GM06990 (cell line): Measurements from ENCODE around the gene RFX8.
A peak's percentile ranks its signal among the peaks of the same experiment; 100 is the strongest.

Experiments used
- DNase-seq: peaks from one replicate; pipeline ENCODE4 v3.0.0-alpha.2; 2011; ENCODE audit not compliant: insufficient read length; ENCODE audit errors: extremely low read depth
- H3K27me3 ChIP-seq: replicated peaks from 2 replicates; pipeline ENCODE4 v1.6.0; 2011; ENCODE audit warnings: low read length; ENCODE audit not compliant: control insufficient read depth, insufficient read depth
- H3K36me3 ChIP-seq: 2 replicates; pipeline ENCODE4 v1.5.1; 2011; ENCODE audit warnings: low read length; ENCODE audit not compliant: control insufficient read depth, insufficient read depth
- H3K4me3 ChIP-seq: replicated peaks from 2 replicates; pipeline ENCODE4 v1.5.1; 2011; ENCODE audit warnings: low read depth, mild to moderate bottlenecking, control low read depth, low read length
- TF ChIP-seq, protein P1 (sequence below): IDR thresholded peaks from 2 replicates; pipeline ENCODE4 v1.5.1; 2011; ENCODE audit warnings: low read length, control low read depth, mild to moderate bottlenecking, inconsistent platforms; ENCODE audit not compliant: insufficient read depth, poor library complexity, severe bottlenecking

The RFX8 gene

DNA sequence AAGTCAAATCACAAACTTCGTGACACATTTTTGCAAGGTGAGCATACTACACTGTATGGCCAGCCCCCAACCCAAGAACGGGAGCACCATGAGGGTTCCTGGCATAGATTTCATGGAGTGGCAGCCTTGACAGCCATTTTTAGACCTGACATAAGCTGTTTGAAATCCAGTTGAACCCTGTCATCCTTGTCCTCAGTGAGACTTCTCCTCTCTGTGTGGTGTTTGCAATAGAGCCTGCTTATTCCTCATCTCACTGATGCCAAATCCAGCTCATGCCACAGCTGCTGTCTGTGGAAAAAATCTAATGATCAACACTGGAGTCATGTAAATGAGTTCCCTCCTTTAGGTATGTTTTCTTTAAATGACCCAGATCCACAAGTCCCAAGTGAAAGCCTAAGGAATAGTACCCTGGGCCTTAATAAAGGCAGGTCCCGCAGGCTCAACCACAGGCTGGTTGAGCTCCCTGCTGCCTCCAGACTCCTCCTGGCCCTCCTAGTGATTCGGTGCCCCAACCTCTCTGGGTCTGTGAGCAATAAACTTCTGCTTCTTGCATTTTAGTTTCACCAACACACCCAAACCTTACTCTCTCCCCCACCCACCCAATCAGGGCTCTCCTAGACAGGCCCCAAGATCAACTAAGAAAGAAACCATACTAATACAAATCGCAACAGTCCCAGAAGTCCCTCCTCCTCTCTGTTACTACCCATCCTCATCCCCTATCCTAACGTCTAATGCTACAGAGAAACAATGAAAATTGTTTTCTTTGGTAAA is 79.2 kb downstream of the RFX8 start:
- DNase-seq: no peak
- Histone ChIP-seq H3K4me3 (no peak overlapping the region), H3K36me3 (no peaks in the 10 kb centered on the region), H3K27me3 (no peaks in the 10 kb centered on the region; the same call in none of the 2 replicates)
- TF ChIP-seq, protein P1, sequence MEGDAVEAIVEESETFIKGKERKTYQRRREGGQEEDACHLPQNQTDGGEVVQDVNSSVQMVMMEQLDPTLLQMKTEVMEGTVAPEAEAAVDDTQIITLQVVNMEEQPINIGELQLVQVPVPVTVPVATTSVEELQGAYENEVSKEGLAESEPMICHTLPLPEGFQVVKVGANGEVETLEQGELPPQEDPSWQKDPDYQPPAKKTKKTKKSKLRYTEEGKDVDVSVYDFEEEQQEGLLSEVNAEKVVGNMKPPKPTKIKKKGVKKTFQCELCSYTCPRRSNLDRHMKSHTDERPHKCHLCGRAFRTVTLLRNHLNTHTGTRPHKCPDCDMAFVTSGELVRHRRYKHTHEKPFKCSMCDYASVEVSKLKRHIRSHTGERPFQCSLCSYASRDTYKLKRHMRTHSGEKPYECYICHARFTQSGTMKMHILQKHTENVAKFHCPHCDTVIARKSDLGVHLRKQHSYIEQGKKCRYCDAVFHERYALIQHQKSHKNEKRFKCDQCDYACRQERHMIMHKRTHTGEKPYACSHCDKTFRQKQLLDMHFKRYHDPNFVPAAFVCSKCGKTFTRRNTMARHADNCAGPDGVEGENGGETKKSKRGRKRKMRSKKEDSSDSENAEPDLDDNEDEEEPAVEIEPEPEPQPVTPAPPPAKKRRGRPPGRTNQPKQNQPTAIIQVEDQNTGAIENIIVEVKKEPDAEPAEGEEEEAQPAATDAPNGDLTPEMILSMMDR: no peak

GRCh38 chr2:101388232-101388631 is 86.7 kb downstream of the RFX8 start:
- TF ChIP-seq, protein P1: no peak
- no peak for DNase-seq
- peaks cover 4% of the 10 kb centered on the region; the same call in 1 of the 2 replicates for H3K27me3 ChIP-seq

DNA sequence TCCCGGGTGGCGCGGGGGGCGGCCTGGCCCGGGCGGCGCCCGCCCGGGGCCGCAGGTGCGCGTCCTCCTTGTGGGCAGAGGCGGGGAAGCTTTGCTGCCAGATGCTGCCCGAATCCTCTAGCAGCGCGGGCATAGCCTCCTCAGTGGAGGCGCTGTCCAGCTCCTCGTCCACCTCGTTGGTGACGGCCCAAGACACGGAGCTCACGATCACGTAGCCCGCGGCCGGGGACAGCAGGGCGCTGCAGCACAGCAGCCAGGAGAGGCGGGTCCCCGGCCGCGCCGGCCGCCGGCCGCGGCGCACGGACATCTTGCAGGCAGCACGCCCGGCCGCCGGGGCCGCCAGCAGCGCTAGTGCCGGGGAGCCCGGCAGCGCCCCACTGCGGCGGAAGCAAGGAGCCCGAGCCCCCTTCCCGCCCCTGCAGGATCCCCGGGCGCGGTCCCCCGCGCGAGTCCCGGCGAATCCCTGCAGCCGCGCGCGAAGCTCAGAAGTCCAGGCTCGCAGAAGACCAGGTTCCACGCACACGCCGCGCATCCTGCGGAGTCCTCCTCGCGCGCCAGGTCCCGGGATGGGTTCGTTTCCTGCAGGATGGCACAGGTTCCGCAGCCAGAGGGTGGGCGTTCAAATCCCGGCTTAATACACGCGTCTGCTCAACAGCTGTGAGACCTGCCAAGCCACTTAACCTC is 87.6 kb downstream of the RFX8 start, which contains the start of gene CREG2:
TSS of gene CREG2 (minus strand) at position 353 of the 684 bp plus-strand sequence. CDS start at position 307, 46 bp downstream.
- Histone ChIP-seq H3K4me3 (no peak within 1 kb of the TSS), H3K27me3 (peaks cover 4% of the 10 kb centered on the region; the same call in 1 of the 2 replicates), H3K36me3 (no peaks in the 10 kb centered on the region)
- TF ChIP-seq, protein P1: no peak
- DNase-seq: peak; percentile 26

More at GRCh38 chr2:101388232-101388631, 86.7 kb downstream of the RFX8 start:
- Histone ChIP-seq H3K36me3 (no peaks in the 10 kb centered on the region), H3K4me3 (no peak overlapping the region)

DNA sequence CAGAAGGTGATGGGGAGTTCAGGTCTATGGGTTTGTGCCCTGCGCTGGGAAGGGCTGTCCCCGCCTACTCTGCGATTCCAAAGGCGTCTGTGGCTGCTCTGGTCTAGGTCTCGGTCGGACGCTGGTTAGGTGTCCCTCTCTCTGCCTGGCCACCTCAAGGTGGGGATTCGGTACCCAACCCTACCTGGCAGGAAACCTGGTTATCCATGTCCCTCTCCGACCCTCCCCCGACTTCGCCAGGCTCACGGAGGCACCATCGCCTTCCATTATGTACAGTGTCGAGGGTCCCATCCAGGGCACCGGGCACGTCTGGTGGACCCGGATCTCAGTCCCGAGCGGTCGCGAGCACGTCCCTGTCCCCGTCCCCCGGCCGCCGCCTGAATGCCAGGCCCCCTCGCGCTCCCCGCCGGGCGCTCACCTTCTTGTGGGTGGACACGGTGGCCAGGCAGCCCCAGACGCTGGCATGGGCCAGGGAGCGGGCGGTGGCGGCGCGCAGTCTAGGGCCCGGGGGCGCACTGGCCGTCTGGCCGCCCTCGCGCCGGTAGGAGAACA is 88.2 kb downstream of the RFX8 start:
- no peaks in the 10 kb centered on the region for H3K36me3 ChIP-seq
- H3K27me3 ChIP-seq: peaks cover 4% of the 10 kb centered on the region; the same call in 1 of the 2 replicates
- no peak overlapping the region for H3K4me3 ChIP-seq
- TF ChIP-seq, protein P1: no peak
- no peak for DNase-seq

DNA sequence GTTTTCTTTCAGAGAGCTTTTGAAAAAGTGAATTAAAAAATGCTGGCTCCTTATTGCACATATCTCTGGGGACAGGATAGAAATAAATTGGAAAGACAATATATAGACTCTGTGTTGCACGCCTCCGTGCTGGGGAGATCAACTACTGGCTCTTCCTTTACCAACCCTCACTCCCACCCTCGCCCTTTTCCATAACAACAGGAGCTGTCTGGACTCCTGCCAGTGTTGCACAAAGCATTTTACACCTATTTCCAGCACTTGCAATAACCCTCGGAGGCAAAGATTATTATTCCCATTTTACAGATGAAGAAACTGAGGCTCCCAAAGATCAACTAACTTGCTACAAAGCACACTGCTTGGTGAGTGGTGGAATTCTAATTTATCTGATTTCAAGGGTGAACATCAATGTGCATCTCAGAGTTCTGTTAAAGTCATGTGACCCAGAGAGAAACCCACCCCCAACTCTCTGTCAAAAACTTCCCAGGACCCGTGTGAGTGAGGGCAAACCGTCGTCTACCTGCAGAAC is 91.8 kb downstream of the RFX8 start:
- peaks cover 4% of the 10 kb centered on the region; the same call in 1 of the 2 replicates for H3K27me3 ChIP-seq

More for the DNA sequence above, 91.8 kb downstream of the RFX8 start:
- no peak for DNase-seq
- no peaks in the 10 kb centered on the region for H3K36me3 ChIP-seq
- TF ChIP-seq, protein P1: no peak
- H3K4me3 ChIP-seq: no peak overlapping the region
